HG02973 (cell line): Measurements from ENCODE around the gene KRTAP2-2.
"Not testable (repeated sequence)": the region's sequence is repeated elsewhere in the genome, so short reads cannot be mapped to it uniquely, and the experiment has no call there.

ENCODE experiments used
- ATAC-seq: cut with Tn5 transposase; IDR thresholded peaks from one replicate; pipeline ENCODE4 v1.9.1; 2021; ENCODE audit warnings: moderate library complexity; ENCODE audit not compliant: unreplicated experiment

Gene KRTAP2-2

GRCh38 chr17:41055130-41055529, at the start of gene KRTAP2-2:
Gene KRTAP2-2 (minus strand): TSS chr17:41055230. CDS start chr17:41055211, 19 bp downstream.
- not testable (repeated sequence) for ATAC-seq

- not testable (repeated sequence) for ATAC-seq
Observed at GRCh38 chr17:41104386-41105038, 49.5 kb upstream of the KRTAP2-2 start.

GRCh38 chr17:41103896-41104295, 48.9 kb upstream of the KRTAP2-2 start:
- no peak for ATAC-seq

GRCh38 chr17:41101586-41102259, 46.7 kb upstream of the KRTAP2-2 start, which contains the start of gene KRTAP4-16:
Gene KRTAP4-16 (minus strand): TSS chr17:41102209. CDS start chr17:41102209, 0 bp downstream.
- no peak for ATAC-seq

- ATAC-seq, result not testable (repeated sequence)
Observed at GRCh38 chr17:41099682-41100480, 44.9 kb upstream of the KRTAP2-2 start.

- no peak for ATAC-seq
Observed at GRCh38 chr17:41098481-41098880, 43.5 kb upstream of the KRTAP2-2 start.

- ATAC-seq, result no peak
Observed at GRCh38 chr17:41098042-41098441, 43.0 kb upstream of the KRTAP2-2 start, which contains the start of gene KRTAP4-8. Gene KRTAP4-8 (minus strand): TSS chr17:41098142. CDS start chr17:41098084, 58 bp downstream.

GRCh38 chr17:41096055-41096454, 41.0 kb upstream of the KRTAP2-2 start:
- no peak for ATAC-seq

GRCh38 chr17:41088760-41089352, 33.8 kb upstream of the KRTAP2-2 start:
- not testable (repeated sequence) for ATAC-seq

GRCh38 chr17:41084100-41084856, 29.2 kb upstream of the KRTAP2-2 start, which contains the start of gene KRTAP4-7:
Gene KRTAP4-7 (plus strand): TSS chr17:41084150. CDS start chr17:41084207, 57 bp downstream.
- not testable (repeated sequence) for ATAC-seq

- not testable (repeated sequence) for ATAC-seq
Observed at GRCh38 chr17:41083427-41083826, 28.4 kb upstream of the KRTAP2-2 start.

- no peak for ATAC-seq
Observed at GRCh38 chr17:41082626-41083025, 27.6 kb upstream of the KRTAP2-2 start.

- no peak for ATAC-seq
Observed at GRCh38 chr17:41076788-41077187, 21.8 kb upstream of the KRTAP2-2 start.

GRCh38 chr17:41073676-41074075, 18.6 kb upstream of the KRTAP2-2 start:
- ATAC-seq, result no peak

GRCh38 chr17:41071606-41072360, 16.8 kb upstream of the KRTAP2-2 start:
- no peak for ATAC-seq

GRCh38 chr17:41069031-41069430, 14.0 kb upstream of the KRTAP2-2 start:
- ATAC-seq, result no peak

- ATAC-seq, result no peak
Observed at GRCh38 chr17:41067281-41067680, 12.3 kb upstream of the KRTAP2-2 start.

GRCh38 chr17:41065829-41066624, 11.0 kb upstream of the KRTAP2-2 start, which contains the start of gene KRTAP2-4:
Gene KRTAP2-4 (minus strand): TSS chr17:41065879. CDS start chr17:41065845, 34 bp downstream.
- no peak for ATAC-seq
